Measurements from ENCODE around the gene GJB6. TPM values are rescaled to one million over a fixed set of nuclear protein-coding genes. Genes with fewer than 3 reads are reported as not detected.

GJB6 gene
- total RNA-seq, 1 experiment from 2014 or later: not detected

GRCh38 chr13:20175907-20176652, 56.0 kb downstream of the GJB6 start:
- H3K27ac Mint-ChIP-seq: no peak overlapping the region
- TF ChIP-seq EMX1 (CRISPR knock-in tag; IDR thresholded peaks at IDR 0.05) (no peak), ZNF232 (CRISPR knock-in tag; IDR thresholded peaks at IDR 0.05) (no peak), OVOL2 (CRISPR knock-in tag; IDR thresholded peaks at IDR 0.05; ENCODE audit: borderline replicate concordance) (no peak), ATF1 (CRISPR knock-in tag; IDR thresholded peaks at IDR 0.05) (no peak), NFATC4 (CRISPR knock-in tag; IDR thresholded peaks at IDR 0.05) (no peak), PRDM15 (CRISPR knock-in tag; IDR thresholded peaks at IDR 0.05) (no peak), NR2C2 (CRISPR knock-in tag; IDR thresholded peaks at IDR 0.05) (no peak), CBFB (CRISPR knock-in tag; IDR thresholded peaks at IDR 0.05; ENCODE audit: low read depth) (no peak), ATF3 (CRISPR knock-in tag; conservative IDR thresholded peaks at IDR 0.05) (no peak), MYBL2 (CRISPR knock-in tag; IDR thresholded peaks at IDR 0.05) (no peak), HMGXB4 (CRISPR knock-in tag; IDR thresholded peaks at IDR 0.05) (no peak), NR3C1 (CRISPR knock-in tag; conservative IDR thresholded peaks at IDR 0.05; ENCODE audit: low read depth) (no peak), JUN (CRISPR knock-in tag; IDR thresholded peaks at IDR 0.05) (no peak), TEAD1 (CRISPR knock-in tag; IDR thresholded peaks at IDR 0.05) (no peak), IRF1 (CRISPR knock-in tag; IDR thresholded peaks at IDR 0.05) (no peak), AFF4 (CRISPR knock-in tag; IDR thresholded peaks at IDR 0.05; ENCODE audit: borderline replicate concordance) (no peak), ZBTB43 (CRISPR knock-in tag; IDR thresholded peaks at IDR 0.05) (no peak), PREB (CRISPR knock-in tag; IDR thresholded peaks at IDR 0.05; ENCODE audit: borderline replicate concordance) (no peak), USF2 (CRISPR knock-in tag; IDR thresholded peaks at IDR 0.05) (no peak), ERG (CRISPR knock-in tag; IDR thresholded peaks at IDR 0.05) (no peak)
- ChIA-PET CTCF (no interaction called here), POLR2A (no interaction called here)
- H3K36me3 Mint-ChIP-seq: no peaks in the 10 kb centered on the region
- H3K9me3 Mint-ChIP-seq: no peaks in the 10 kb centered on the region
- no peak for DNase-seq (ENCODE audit: low spot score)
- no peak overlapping the region for H3K4me3 Mint-ChIP-seq
- no peak for ATAC-seq
- H3K27me3 Mint-ChIP-seq (ENCODE audit: low read depth): no peaks in the 10 kb centered on the region; the same call in 1 of the 2 replicates
- peaks cover 6% of the 10 kb centered on the region; the same call in 1 of the 2 replicates for H3K4me1 Mint-ChIP-seq

Measured in WTC11 (cell line).